ENCODE measurements around the gene APOBEC4.

APOBEC4 gene

DNA sequence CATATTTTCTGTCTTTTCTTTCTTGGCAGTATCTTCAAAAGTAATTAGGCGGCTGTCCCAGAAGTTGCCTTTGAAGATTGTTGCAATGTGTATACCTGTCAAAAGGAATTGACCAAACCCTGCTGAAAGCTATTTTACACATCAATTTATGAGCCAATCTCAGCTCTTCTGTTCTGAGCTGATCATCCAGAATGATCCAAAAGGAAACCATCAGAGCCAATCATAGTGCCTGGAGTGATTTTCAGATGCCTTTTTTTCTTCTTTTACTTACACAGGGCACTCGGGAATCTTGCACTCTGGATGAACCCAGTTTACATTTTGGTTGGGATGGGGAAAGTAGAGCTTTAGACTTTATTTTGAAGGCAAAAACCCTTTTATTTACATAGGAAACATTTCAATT lies 21.8 kb upstream of the APOBEC4 start:
- no peak for DNase-seq

DNA sequence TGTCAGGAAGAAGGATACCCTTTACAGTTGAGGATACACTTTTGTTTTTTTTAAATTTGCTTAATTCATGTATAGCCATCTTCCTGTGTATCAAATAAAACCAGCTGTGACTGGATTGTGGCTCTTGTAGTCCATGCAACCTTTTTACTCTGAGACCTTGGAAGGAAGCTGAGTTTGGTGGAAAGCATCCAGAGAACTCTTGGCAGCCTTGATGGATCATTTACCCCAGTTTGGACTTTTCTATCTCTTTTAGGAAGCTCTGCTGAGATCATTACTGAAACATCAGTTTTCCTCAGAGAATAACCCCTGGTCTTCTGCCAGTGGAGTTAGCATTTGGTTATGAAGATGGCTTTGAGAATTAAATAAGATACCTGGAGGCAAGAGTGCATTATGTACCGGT lies 21.2 kb upstream of the APOBEC4 start:
- no peak for DNase-seq

DNA sequence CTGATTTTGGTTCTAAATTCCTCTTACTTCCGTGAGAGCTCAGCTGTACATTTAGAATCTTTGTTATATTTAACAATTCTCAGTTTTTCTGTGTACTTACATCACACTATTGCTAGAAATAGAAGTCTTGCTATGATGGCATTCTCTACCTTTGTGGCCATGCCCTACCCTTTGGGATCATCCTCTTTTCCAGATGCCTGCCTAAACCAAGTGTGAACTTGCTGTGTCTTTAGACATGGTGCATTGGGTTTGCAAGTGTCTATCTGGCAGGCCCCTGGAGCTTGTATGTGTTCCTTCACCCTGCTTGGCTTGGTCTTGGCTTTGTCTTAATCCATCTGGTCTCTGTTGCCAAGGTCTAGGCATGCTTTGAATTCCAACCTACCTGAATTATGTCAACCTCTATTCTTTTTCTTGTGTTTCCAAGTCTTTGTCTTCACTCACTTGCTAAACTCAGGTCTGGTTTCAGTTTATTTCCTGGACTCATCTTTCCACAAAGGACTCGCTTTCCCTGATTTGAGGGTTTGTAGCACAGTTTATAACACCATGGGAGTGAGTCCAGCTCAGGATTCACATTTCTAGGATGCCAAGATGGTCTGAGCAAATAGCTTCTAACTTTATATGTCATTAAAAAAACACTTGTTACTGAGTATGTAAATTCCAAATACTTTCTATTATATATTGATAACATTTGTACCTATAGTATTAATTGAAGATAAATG lies 20.6 kb upstream of the APOBEC4 start:
- no peak for DNase-seq

DNA sequence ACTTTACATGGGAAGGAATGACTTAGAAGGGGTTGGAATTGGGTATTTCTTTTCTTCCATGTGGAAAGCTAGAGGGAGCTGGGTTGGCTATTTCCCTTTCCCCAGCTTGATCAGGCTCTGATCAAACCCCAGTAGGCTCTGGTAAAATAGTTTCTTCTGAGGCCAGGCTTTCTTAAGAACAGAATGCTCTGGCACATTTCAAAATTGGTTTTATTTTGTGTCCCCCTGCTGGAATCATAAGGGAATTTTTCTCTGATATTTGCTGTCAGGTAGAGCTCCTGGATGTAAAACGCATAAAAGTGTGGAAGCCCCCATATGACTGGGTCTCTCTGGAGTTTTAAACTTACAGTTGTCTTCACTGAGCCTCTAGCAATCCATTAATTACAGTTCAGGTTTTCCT lies 17.1 kb upstream of the APOBEC4 start:
- DNase-seq = no peak

DNA sequence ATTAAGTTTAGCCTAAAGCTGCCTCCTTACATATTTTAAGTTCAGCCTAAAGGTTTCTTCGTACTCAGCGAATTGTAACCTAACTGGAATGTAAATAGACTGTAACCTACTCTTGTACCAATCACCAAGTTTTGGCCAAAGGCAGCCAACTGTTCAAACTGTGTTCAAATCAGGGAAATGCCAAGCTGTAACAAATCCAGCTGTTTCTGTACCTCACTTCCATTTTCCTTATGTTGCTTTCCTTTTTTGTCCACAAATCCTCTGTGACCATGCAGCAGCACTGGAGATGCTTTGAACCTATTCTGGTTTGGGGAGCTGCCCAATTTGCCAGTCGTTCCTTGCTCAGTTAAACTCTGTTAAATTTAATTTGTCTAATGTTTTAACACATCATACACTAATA lies 3.2 kb upstream of the APOBEC4 start:
- no peak for DNase-seq

DNA sequence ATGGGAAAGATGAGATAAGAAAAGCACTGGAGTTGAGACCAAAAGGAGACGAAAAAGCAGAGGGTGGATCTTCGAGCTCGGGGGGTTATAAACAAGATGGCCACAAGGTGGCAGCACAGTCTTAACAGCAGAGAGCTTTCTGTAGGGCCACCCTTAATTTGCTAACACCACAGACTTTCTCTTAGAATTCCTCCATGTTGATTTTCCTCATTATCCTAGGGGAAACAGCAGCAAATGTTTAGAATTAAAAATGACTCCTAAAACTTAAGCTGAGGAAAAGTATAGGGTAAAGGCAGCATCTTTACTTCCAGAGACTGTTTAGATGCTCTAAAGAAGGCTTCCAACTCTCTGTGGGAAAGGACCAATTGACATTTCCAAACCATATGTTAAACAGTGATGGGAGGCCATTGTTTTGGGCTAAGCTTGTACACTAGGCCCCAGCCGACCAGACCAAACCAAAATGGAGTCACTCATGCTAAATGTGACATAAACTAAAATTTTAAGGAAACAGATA lies 2.5 kb upstream of the APOBEC4 start:
- DNase-seq = peak; percentile 78 to 82

DNA sequence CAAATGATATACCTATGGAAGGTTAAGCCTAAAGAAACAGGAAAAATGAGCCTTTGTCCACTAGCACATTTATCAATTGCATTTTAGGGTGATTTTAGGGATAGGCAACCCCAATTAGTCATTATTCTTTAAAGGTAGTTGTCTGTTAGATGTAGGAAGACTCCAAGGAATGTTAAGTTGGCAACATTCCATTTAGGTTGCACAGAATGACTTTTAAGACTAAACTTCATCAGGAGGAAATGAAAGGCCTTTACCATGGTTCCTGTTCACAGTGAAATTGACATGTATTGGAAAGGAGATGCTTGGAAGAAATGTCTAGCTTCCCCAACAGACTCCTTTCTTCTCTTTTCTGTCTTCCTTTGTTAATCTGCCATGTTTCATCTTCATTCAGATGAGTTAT lies 1.6 kb upstream of the APOBEC4 start:
- no peak for DNase-seq

DNA sequence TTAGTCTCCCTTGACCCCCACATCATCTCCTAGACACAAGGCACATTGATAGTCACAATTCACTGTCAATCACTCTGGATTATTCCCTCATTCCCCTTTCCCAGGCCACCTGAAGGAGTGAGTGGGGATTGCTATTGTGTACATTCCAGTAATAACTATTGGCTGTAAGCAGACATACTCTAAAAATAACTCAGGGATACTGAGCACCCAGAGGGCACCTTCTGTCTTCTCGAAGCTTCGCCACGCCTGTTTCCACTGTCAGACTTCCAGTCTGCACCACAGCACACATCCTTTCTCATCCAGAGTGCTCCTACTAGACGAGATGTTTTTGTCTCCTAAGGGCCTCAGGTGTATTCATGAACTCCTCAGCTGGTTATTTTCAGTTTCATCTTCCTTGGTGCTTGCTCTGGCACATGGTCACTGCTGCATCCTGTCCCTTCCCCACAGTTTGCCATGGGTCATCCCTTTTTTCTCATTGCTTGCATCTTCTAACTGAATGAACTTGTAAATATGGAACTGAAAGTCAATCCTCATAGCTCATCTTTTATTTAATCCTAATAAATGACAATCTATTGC lies 848 bp upstream of the APOBEC4 start:
- DNase-seq = no peak

DNA sequence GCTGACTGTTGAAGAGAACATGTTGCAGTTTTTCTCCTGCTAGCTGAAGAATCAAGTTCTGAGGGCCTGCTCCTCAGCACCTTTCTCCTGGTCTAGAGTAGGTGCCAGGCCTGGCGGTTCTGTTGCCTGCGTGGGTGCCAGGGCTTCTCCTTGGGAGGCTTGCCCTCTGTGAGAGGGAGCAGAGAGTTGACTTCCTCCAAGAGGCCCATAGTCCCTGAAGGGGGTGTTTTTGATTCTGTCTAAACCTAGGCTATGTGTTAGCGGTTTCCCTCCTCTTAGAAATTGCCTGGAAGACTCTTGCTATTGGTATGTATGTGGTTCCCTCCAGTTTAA lies 312 bp upstream of the APOBEC4 start:
- DNase-seq = no peak

DNA sequence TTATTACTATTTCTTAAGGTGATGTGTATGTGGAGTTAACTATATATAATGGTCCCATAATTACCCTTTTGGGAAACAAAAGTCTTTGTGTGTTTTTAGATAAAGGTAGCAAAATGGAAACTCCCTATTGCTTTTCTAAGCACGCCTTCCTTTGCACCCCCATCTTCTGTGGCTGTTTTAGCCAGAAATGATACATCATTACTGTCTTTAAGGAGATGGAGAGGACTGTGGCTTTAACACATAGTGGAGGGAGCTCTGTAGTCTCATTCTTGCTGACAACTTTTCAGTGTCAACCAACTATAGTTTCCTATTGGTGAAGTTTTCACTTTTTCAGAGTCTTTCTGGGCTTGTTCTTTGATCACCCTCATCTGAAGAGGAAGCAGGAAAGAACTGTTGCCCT lies 1.0 kb downstream of the APOBEC4 start:
- no peak for DNase-seq

DNA sequence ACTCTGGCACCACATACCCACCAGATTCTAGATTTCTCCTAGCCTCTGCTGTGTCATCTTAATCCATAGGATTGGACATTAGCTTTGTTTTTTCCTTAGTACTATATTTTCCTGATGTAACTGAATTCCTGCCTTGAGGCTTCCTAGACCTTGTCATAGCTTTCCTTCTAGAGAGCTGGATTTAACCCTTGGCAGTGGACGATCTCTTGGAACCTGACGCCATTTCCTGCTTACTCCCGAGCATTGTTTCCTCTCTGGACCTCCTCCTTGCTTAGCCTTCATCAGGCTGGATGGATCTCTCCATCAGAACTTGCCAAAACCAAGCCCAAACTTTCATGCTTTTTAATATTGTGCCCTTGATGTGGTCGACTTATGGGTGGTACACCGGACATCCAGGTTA lies 1.5 kb downstream of the APOBEC4 start:
- no peak for DNase-seq

DNA sequence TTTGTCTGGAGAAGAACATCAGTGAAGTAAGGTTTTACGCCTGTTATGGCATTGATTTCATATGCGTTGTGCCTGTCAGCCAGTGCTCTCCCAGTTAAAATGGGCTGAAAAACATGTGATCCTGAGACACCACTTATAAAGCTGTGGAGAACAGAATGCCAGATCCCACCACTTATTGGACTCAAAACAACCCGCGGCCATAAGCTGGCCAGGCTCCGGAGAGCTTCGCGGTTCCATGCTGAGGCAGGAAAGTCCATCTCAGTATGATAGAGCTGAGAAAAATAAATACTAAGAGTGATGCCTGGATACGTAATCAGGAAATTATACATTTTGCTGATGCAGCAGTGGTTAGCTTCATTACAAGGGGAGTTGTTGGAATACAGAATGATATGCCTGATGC lies 5.1 kb downstream of the APOBEC4 start:
- DNase-seq = no peak

DNA sequence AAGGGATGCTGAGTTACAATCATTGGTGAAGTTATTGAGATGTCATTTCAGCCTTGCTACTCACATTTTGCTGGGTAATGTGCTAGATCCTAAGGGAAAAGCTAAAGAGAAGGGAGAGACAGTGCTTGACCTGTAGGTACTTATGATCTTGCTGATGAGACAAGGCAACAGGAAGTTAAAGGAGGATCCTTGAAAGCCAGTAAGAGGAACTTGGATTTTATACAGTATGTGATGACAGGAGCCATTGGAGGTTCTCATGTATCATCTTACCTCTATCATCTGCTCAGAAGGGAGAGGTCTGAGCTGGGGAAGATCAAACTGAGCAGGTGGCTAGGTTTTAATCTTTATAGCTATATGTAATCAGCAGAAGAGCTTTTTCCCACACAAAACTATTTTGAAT lies 6.3 kb downstream of the APOBEC4 start:
- DNase-seq = peak; percentile 20 to 41

DNA sequence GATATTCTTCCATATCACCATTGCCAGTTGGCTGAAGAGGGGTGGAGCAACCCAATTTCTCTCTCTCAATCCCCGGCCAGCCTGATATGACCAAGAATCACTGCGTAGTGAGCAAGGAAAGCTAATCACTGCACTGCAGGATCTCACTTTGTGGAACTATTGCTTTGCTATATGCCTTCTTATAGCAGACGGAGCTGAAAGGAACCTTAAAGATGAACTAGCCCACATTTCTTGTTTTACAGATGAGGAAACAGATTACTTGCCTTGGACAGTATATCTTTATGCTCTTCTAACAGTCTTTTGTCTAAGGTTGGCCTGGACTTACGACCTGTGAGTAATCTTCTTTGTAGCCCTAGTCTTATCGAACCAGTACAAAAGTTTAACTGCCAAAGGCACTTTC lies 7.6 kb downstream of the APOBEC4 start:
- DNase-seq = no peak

DNA sequence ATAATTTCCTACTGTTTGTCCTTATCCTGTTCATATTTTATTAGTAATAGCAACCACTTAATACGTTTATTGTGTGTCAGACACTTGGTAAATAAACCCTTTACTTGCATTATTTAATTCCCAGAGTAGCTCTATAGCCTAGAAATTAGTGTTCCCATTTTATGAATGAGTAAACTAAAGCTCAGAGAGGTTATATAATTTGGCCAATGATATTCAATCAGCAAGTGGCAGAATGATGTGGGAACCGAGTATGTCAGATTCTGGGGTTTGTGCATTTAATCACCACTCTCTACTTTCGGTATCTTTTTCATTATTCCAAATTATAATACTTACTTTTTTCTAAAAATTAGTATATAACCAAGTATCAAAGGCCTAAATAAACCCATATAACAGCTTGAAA lies 10.9 kb downstream of the APOBEC4 start:
- no peak for DNase-seq

DNA sequence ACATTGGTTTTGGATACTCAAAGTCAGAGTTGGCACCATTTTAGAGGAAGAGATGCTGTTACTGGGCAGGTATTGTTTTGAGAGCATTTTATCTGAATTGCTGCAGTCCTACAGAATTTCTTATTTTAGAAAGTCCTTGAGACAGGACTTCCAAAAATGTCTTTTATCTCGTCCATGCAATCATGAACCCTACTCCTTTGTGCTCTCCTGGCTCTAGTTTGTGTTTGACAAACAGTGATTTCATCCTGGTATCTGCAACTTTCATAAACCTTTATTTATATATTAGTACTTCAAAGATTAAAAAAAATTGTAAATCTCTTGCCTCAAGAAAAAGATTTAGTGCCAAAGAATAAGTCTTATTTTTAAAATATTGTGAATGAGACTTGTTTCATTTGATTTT lies 12.9 kb downstream of the APOBEC4 start:
- no peak for DNase-seq

DNA sequence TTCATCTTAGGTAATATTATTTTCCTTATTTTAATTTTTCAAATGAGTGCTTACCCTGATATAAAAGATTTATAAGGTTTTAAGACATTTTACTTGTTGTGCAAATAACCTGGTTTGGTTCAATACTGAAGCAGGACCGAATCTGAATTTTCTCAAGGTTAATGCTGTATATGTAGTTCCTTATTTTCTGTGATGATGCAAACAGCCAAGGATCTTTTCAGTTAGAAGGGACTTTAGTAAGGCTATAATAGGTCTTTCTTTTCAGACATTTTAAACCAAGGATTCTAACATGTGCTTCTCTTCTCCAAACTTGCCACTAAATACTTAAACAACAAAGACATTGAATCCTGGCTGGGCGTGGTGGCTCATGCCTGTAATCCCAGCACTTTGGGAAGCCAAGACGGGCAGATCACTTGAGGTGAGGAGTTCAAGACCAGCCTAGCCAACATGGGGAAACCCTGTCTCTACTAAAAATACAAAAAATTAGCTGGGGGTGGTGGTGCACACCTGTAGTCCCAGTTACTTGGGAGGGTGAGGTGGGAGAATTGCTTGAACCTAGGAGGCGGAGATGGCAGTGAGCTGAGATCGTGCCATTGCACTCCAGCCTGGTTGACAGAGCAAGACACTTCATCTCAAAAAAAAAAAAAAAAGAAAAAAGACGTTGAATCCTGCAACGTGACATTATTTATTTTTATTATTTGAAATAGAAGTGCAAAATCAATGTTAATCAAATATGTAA lies 14.3 kb downstream of the APOBEC4 start:
- DNase-seq = peak in 1 of 2 donors; percentile 54

DNA sequence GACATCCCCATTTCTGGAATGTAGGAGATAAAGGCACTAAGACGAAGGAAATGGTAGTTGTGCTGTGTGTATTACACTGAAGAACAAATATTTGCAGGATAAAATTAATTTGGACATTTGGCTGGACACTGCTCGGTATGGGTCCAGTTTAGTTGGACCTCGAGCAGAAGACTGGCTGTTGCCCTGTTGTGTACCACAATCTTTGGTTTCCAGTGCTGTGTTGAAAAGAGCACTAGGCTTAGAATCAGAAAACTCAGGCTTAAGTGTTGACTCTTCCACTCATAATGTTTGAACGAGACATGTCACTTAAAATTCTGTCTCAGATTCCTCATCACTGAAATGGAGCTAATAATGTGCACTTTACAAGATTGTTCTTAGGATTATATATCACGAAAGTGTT lies 16.3 kb downstream of the APOBEC4 start:
- no peak for DNase-seq

DNA sequence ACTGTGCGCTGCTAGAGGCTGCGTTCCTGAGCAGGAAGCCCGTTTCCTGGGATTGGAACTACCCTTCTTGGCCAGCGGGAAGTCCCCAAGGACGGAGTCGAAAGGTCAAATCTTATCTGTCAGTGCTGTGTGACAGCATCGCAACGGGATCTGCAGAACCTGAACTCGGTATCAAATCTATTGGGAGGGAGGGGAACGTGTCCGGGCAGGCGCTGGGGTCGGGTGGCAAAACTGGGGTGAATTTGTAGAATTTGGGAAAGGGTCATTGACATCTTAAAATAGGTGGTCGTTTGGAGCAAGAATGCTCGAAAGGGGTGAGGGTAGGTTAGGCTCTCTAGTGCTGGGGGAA lies 16.8 kb downstream of the APOBEC4 start:
- no peak for DNase-seq

DNA sequence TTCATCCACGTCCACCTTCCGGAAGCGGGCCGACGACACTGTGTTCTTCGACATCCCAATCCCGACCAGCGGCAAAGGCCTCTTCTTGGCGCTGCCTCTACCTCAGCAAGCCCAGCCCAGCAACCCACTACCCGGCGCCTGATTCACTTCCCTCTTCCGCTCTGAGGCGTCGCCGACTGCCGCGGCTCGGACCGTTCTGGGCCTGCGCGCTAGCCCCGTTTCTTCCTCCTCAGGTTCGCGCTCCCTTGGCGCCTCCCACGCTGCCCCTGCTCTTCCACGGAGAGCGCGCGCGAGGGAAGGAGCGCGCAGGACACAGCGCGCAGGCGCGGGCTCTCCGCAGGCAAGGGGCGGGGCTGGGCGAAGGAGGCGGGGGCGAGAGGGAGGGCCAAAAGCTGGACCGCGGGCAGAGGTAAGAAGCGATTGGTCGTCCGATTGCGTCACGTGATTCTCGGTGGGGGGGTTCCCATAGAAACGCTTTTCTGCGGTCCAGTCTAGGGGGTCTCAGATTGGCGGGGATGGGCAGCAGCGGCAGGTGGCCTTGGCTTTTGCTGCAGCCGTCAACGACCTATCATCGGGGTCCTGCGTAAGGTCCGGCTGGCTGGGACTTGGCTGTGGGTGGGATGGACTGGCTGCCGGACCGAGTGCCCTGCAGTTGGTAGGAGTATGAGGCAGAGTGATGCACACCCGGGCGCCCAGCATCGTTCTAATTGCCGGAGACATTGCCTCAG lies 17.3 kb downstream of the APOBEC4 start, which contains the start of gene ARPC5:
TSS of gene ARPC5 (minus strand) at position 178 of the 728 bp plus-strand sequence. CDS start at position 54, 124 bp downstream.
- peak; percentile 99 to 100 for DNase-seq

DNA sequence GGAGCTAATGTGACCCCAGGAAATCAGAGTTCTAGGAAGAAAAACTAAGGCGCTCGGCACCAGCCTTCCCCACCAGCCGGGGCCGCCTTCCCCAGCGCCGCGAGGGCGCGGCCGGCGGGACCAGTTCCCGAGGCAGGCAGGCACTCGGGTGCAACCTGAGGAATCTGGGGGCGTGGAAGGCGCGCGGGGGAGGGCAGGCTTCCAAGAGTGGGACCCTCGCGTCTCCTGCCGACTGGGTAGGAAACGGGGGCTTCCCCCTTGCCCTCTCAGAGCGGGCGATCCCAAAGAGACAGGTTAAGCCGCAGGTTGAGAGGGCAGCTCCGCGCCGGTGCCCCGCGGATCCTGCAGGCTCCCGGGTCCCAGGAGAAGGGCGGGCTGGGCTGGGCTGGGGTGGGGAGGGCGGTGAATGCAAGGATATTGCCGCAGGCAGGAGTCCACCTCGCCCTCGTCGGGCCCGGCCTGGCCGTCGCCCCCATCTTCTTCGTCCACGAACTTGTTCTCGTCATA lies 18.0 kb downstream of the APOBEC4 start:
- peak; percentile 41 to 64 for DNase-seq

DNA sequence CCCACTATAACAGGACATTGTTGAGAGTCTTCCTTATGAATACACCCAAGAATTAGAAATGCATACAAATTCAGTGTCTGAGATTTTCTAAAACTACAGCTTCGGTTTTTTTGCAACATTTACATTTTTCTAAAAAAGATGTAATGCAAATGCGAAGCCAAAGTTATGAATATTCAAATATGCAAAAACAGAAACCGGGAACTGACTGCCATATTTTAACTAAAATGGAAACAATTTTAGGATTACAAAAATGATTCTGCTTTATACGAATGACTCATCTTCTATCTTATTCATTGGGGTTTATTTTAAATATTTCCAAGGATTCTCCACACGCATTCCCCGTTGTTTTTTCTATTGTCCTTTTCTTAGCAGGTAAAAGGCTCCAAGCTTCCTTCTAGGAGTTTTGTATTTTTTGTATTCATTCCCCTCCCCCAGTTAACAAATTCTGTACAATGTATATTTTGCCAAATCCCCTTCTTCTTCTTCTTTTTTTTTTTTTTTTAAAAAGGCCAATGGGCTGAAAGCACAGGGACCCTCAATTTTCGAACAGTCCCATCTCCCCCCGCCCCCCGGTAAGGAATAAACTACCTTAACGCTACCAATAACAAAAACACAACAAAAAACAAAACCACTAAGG lies 18.6 kb downstream of the APOBEC4 start:
- DNase-seq = peak in 1 of 2 donors; percentile 51
